Measurements from ENCODE around the gene AP2B1. TPM values are rescaled to one million over a fixed set of nuclear protein-coding genes. Genes with fewer than 3 reads are reported as not detected.
A peak's percentile ranks its signal among the peaks of the same experiment; 100 is the strongest.

AP2B1 gene
- total RNA-seq, 3 donors from 2014 or later: 127 to 177 (median 153) TPM

DNA sequence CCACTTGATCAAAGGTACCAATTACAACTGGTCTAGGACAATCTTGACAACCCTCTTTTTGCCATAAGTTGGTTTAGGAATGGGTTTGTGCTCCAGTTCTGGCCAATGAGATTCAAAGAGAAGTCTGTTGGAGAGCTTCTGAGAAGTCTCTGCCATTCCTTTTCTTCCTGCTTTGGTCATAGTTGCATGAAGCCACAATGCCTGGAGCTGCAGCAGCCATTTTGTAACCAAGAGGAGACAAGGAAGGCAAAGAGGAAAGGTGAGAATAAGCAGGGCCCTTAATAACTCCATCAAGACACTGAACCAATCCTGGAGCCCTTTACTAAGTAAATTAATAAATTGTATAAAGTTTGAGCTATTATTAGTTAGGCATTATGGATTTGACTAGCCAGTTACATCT is 170.1 kb downstream of the AP2B1 start:
- no peak for DNase-seq
- no peak overlapping the region for H3K4me3 ChIP-seq
- ATAC-seq: no peak
- no peaks in the 10 kb centered on the region for H3K36me3 ChIP-seq (ENCODE audit: low read depth)
- no peaks in the 10 kb centered on the region for H3K9me3 ChIP-seq
- intact Hi-C loops (cut with DNase I, micrococcal nuclease): no loop called here
- TF ChIP-seq, protein P1, sequence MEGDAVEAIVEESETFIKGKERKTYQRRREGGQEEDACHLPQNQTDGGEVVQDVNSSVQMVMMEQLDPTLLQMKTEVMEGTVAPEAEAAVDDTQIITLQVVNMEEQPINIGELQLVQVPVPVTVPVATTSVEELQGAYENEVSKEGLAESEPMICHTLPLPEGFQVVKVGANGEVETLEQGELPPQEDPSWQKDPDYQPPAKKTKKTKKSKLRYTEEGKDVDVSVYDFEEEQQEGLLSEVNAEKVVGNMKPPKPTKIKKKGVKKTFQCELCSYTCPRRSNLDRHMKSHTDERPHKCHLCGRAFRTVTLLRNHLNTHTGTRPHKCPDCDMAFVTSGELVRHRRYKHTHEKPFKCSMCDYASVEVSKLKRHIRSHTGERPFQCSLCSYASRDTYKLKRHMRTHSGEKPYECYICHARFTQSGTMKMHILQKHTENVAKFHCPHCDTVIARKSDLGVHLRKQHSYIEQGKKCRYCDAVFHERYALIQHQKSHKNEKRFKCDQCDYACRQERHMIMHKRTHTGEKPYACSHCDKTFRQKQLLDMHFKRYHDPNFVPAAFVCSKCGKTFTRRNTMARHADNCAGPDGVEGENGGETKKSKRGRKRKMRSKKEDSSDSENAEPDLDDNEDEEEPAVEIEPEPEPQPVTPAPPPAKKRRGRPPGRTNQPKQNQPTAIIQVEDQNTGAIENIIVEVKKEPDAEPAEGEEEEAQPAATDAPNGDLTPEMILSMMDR (IDR thresholded peaks at IDR 0.05): no peak
- no peaks in the 10 kb centered on the region for H3K4me1 ChIP-seq (ENCODE audit: low read depth)

DNA sequence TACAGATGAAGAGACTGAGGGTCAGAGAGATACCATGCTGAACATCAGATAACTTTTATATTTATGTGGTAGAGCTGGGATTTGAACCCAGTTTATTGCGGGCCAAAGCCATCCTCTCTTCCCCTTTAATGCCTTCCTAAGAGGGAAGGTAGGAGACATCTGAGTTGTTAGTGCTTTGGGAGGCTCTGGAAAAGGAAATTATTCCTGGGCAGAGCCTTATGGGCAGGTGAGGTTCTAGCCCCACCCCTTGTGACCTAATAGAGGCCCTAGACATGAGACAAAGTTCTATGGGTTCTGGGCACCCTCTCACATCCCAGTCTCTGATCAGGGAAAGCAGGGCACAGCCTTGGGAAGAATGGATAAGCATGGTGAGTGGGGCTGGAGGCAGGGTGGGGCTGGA is 173.5 kb downstream of the AP2B1 start, which contains the start of gene C17orf50:
TSS of gene C17orf50 (plus strand) at position 301 of the 400 bp plus-strand sequence. CDS start at position 356, 55 bp downstream.
- no peak within 1 kb of the TSS for H3K4me3 ChIP-seq
- intact Hi-C loops (cut with DNase I, micrococcal nuclease): no loop called here
- no peaks in the 10 kb centered on the region for H3K9me3 ChIP-seq
- DNase-seq (no peak), ATAC-seq (no peak)
- H3K36me3 ChIP-seq (ENCODE audit: low read depth): no peaks in the 10 kb centered on the region
- TF ChIP-seq, protein P1 (IDR thresholded peaks at IDR 0.05): no peak
- peaks cover 8% of the 10 kb centered on the region for H3K4me1 ChIP-seq (ENCODE audit: low read depth)

DNA sequence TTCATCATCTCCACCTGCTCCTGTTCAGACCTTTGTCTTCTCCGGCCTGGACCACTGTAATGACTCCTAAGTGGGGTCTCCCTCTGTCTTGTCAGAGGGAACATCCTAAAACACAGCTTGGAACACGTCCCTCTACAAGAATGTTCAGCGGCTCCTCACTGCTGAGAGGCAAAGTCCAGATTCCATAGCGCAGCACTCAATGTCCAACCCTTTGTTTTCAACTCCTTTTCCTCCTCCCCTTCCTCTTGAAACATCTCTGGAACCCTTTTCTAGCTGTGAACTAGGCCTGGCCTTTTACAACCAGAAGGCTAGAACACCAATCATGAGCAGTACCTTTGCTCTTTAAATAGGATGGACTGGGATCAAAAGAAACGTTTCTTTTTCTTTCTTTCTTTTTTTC is 174.5 kb downstream of the AP2B1 start:
- H3K4me1 ChIP-seq (ENCODE audit: low read depth): peaks cover 8% of the 10 kb centered on the region
- no peak for DNase-seq
- H3K4me3 ChIP-seq: no peak overlapping the region
- no peak for ATAC-seq
- H3K36me3 ChIP-seq (ENCODE audit: low read depth): no peaks in the 10 kb centered on the region
- TF ChIP-seq, protein P1 (IDR thresholded peaks at IDR 0.05): no peak
- no peaks in the 10 kb centered on the region for H3K9me3 ChIP-seq
- intact Hi-C loops (cut with DNase I, micrococcal nuclease): no loop called here

DNA sequence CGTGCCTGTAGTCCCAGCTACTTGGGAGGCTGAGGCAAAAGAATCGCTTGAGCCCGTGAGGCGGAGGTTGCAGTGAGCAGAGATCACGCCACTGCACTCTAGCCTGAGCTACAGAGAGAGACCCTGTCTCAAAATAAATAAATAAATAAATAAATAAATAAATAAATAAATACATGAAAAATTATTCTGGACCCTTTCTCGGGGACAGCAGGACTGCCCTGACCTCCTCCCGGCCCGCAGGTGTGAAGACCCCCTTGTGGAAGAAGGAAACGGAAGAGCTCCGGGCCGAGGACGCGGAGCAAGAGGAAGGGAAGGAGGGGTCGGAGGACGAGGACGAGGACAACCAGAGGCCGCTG is 176.6 kb downstream of the AP2B1 start:
- intact Hi-C loops (cut with DNase I, micrococcal nuclease): no loop called here
- no peak for ATAC-seq

DNA sequence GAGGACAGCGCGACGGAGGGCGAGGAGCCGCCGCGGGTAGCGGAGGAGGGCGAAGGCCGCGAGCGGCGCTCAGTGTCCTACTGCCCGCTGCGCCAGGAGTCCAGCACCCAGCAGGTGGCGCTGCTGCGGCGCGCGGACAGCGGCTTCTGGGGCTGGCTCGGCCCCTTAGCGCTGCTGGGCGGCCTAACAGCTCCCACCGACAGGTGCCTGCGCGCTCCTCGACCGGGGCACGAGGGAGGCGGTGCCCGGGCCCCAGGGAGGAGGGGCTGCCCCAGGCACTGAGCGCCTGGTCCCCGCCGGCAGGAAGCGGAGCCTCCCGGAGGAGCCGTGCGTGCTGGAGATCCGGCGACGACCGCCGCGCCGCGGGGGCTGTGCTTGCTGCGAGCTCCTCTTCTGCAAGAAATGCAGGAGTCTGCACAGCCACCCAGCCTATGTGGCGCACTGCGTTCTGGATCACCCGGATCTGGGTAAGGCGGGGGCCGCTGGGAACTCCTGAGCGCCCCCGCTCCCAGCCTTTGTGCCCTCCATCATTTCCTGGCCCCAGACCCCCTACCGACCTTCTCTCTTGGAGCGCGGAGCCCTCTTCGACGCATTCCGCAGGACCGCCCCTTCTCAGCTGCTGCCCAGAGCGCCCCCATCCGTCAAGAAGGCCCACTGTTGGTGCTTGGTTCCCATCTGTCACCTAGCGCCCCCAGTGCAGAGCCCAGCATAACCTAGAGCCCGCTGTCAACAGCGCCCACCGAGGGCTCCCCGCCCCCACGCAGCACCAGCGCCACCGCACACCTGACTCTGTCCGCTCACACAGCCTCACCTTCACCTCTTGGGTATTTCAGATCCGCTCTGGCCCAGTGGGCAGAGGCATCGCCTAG is 177.2 kb downstream of the AP2B1 start:
- ATAC-seq (peak; percentile 96), DNase-seq (peak; percentile 92 to 95 (median 92))
- Histone ChIP-seq H3K4me3 (no peak overlapping the region), H3K36me3 (ENCODE audit: low read depth) (no peaks in the 10 kb centered on the region), H3K4me1 (ENCODE audit: low read depth) (peaks cover 8% of the 10 kb centered on the region), H3K9me3 (no peaks in the 10 kb centered on the region)
- TF ChIP-seq, protein P1 (IDR thresholded peaks at IDR 0.05): peak; percentile 94
- intact Hi-C loops (cut with DNase I, micrococcal nuclease): no loop called here

More for the DNA sequence above, 176.6 kb downstream of the AP2B1 start:
- Histone ChIP-seq H3K4me1 (ENCODE audit: low read depth) (peaks cover 8% of the 10 kb centered on the region), H3K9me3 (no peaks in the 10 kb centered on the region), H3K36me3 (ENCODE audit: low read depth) (no peaks in the 10 kb centered on the region), H3K4me3 (no peak overlapping the region)
- no peak for DNase-seq
- TF ChIP-seq, protein P1 (IDR thresholded peaks at IDR 0.05): no peak

Data from mucosa of descending colon (tissue), 3 donors.